ENCODE results near the gene SHC4.
A peak's percentile ranks its signal among the peaks of the same experiment; 100 is the strongest.

Gene SHC4

DNA sequence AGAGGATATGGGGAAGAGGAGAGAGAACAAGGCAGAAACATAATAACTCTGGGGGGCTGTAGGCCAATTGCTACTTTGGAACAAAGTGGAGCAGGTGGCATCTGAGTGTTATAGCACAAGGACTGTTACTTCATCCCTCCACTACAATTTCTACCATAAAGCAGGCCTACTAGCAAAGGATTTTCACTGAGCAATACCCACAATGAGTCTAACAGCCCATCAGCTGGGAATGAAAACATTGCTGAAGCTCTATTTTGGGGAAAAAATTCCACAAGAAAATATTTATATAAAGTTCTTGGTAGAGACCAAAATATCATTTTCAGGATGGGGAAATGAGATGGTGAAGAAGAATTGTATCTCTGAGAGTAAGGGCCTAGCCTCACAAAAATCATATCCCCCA is 3.6 kb upstream of the SHC4 start:
- TF ChIP-seq ZFX (IDR thresholded peaks at IDR 0.05) (no peak), CTCF (conservative IDR thresholded peaks at IDR 0.05) (no peak)
- no peak overlapping the region for H3K27ac ChIP-seq

DNA sequence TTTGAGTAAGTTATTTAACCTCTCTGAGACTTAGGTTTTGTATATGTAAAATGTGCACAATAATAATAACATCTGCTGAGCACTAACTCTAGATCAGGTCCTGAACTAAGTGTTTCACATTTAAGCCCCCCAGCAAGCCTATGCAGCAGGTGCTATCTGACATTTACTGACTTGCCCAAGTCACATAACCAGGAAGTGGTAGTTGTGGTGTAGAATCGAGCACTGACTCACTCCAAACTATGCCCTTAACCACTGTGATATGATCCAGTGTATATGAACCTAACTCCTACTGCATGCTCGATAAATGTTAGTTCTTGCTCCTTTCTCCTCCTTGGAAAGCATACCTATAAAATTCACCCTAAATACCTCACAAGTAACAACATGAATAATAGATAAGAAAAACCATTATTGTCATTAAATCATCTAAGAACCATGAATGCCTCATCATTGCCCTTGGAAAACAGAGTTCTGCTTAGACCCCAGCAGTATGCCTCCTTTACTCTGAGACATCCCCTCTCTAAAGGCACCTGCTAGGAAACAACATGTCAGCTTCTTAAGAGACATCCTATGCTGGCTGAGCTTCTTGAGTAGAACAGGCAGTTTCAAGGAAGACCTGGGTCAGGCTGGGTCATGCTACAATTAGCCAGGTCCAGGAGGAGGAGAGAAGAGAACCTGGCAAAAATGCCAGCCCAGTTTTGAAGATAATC is 3.0 kb upstream of the SHC4 start:
- H3K27ac ChIP-seq: no peak overlapping the region
- TF ChIP-seq CTCF (conservative IDR thresholded peaks at IDR 0.05): no peak
- TF ChIP-seq ZFX (IDR thresholded peaks at IDR 0.05): no peak

DNA sequence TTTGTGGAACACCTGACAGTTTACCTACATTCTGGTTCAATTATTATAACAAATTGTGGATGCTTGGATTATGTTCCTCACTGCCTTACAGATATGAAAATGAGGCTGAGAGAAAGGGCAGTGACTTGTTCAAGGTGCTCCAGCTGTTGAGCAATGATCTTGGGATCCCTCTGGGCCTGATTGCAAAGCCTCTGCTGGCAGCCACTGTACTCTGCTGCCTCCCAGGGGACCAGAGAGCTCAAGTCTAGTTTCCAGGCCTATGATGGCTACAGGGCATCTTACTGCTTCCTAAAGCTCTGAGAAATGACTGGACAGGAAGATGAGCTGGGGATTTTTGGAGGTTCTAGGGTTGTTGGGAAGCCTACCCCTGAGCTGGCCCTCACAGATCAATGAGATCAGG is 2.3 kb upstream of the SHC4 start:
- no peak overlapping the region for H3K27ac ChIP-seq
- TF ChIP-seq ZFX (IDR thresholded peaks at IDR 0.05): no peak

DNA sequence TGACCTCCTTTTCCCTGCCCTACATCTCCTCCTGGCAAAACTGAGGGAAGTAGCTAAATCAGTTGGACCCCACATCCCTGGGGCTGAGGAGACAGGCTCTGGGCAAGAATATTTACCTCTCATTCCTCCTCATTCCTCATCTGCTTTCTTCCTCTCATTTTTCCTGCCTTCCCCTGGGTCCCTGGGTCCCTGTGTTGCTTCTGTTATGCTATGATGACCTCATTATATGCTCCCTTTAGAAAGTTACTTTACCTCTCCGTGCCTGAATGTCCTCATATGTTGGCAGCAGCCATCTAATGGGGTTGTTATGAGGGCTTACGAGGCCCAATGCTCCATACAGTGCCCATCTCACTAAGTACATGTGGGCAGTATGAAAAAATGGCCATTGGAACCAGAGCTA is 1.2 kb upstream of the SHC4 start:
- no peak overlapping the region for H3K27ac ChIP-seq
- no peak for TF ChIP-seq CTCF (conservative IDR thresholded peaks at IDR 0.05)
- no peak for TF ChIP-seq ZFX (IDR thresholded peaks at IDR 0.05)

- H3K27ac ChIP-seq: peak overlapping the region; percentile 35
- TF ChIP-seq ZFX (IDR thresholded peaks at IDR 0.05) (no peak), CTCF (conservative IDR thresholded peaks at IDR 0.05) (no peak)
Observed at GRCh38 chr15:48962662-48963523, 826 bp downstream of the SHC4 start.

- TF ChIP-seq ZFX (IDR thresholded peaks at IDR 0.05): no peak
- no peak for TF ChIP-seq CTCF (conservative IDR thresholded peaks at IDR 0.05)
- H3K27ac ChIP-seq: no peak overlapping the region
Observed at GRCh38 chr15:48955967-48956366, 7.8 kb downstream of the SHC4 start.

DNA sequence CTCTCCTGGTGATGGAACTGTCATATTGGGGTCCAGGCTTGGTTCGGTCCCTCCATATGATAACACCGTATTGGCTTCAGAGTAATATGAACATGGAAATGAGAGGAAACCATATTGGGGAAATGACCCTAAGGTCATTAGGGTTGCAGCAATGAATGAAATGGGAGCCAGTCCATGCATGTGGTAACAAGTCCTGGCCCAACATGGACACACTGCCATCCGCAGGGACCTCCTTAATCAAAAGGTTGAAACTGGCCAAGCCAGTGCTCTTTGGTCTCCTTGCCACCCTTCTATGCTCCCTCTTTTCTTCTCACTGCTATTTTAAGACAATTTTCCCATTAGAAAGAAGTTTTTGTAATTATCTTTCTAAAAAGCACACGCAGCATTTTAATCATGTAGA is 8.3 kb downstream of the SHC4 start:
- TF ChIP-seq ZFX (IDR thresholded peaks at IDR 0.05): no peak
- no peak for TF ChIP-seq CTCF (conservative IDR thresholded peaks at IDR 0.05)
- H3K27ac ChIP-seq: no peak overlapping the region

Data from C4-2B (cell line).